Measurements from ENCODE around the gene RPTOR.
A peak's percentile ranks its signal among the peaks of the same experiment; 100 is the strongest.

GRCh38 chr17:80791758-80792284 is 247.2 kb downstream of the RPTOR start:
- no peak for TF ChIP-seq CTCF (IDR thresholded peaks at IDR 0.05 in 4 of 5, conservative IDR thresholded peaks at IDR 0.05 in 1 of 5)
- TF ChIP-seq POLR2A (IDR thresholded peaks at IDR 0.05): peak in 1 of 2 donors; percentile 42

Measured in gastrocnemius medialis (tissue), 4 donors.